D721Med (cell line): ENCODE results near the gene GID8.

Experiments
- DNase-seq: peaks from one replicate; pipeline ENCODE4 v3.0.0; 2011; ENCODE audit warnings: low spot score; ENCODE audit not compliant: insufficient read length
- FAIRE-seq: peaks from 2 replicates; lab custom pipeline; 2011; peaks lifted over from hg19 to GRCh38; lab: Jason Lieb, UNC
- TF ChIP-seq, protein P1 (sequence below): IDR thresholded peaks from 2 replicates; pipeline ENCODE4 v1.5.1; 2012; ENCODE audit warnings: mild to moderate bottlenecking, control low read depth; ENCODE audit not compliant: insufficient read depth; ENCODE audit errors: missing control alignments

The GID8 gene

DNA sequence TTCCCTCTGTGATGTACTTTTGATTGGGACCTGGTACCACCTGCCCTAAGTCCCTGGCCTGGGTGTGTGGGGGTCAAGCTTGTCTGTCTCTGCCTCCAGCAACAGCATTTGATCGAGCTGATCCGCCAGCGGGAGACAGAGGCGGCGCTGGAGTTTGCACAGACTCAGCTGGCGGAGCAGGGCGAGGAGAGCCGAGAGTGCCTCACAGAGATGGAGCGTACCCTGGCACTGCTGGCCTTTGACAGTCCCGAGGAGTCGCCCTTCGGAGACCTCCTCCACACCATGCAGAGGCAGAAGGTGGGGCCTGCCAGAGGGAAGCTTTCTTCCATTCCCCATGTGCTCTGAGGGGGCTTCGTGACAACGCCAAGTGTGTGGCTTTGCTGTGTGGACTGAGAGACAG, 5.4 kb downstream of the GID8 start:
- FAIRE-seq = no peak
- no peak for DNase-seq
- TF ChIP-seq, protein P1, sequence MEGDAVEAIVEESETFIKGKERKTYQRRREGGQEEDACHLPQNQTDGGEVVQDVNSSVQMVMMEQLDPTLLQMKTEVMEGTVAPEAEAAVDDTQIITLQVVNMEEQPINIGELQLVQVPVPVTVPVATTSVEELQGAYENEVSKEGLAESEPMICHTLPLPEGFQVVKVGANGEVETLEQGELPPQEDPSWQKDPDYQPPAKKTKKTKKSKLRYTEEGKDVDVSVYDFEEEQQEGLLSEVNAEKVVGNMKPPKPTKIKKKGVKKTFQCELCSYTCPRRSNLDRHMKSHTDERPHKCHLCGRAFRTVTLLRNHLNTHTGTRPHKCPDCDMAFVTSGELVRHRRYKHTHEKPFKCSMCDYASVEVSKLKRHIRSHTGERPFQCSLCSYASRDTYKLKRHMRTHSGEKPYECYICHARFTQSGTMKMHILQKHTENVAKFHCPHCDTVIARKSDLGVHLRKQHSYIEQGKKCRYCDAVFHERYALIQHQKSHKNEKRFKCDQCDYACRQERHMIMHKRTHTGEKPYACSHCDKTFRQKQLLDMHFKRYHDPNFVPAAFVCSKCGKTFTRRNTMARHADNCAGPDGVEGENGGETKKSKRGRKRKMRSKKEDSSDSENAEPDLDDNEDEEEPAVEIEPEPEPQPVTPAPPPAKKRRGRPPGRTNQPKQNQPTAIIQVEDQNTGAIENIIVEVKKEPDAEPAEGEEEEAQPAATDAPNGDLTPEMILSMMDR = no peak

DNA sequence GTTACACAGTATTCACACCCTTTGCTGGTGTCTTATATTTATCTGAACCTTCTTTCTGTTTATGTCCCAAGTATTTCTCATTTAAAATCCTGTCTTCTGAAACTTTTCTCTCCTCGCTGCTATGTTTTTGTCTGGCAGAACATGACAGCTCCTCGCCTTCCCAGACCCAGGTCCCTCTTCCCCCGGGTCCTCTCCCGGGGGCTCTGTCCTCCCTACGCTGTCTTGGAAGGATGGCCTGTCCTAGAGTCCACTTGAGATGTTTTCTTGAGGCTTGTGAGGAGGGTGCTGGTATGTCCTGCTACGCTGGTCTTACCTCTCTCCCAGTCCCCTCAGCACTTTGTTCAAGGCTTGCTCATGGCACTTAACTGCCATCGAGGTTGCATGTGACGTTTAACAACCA, 6.2 kb downstream of the GID8 start:
- TF ChIP-seq, protein P1 = no peak
- FAIRE-seq (no peak), DNase-seq (no peak)

DNA sequence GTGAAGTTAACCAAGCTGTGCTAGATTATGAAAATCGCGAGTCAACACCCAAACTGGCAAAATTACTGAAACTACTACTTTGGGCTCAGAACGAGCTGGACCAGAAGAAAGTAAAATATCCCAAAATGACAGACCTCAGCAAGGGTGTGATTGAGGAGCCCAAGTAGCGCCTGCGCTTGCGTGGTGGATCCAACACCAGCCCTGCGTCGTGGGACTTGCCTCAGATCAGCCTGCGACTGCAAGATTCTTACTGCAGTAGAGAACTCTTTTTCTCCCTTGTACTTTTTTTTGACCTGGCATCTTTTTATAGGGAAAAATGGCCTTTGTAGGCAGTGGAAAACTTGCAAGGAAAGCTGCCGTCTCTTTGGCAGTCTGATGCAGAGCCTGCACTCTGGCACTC, 6.8 kb downstream of the GID8 start:
- FAIRE-seq (no peak), DNase-seq (no peak)
- TF ChIP-seq, protein P1 = no peak

DNA sequence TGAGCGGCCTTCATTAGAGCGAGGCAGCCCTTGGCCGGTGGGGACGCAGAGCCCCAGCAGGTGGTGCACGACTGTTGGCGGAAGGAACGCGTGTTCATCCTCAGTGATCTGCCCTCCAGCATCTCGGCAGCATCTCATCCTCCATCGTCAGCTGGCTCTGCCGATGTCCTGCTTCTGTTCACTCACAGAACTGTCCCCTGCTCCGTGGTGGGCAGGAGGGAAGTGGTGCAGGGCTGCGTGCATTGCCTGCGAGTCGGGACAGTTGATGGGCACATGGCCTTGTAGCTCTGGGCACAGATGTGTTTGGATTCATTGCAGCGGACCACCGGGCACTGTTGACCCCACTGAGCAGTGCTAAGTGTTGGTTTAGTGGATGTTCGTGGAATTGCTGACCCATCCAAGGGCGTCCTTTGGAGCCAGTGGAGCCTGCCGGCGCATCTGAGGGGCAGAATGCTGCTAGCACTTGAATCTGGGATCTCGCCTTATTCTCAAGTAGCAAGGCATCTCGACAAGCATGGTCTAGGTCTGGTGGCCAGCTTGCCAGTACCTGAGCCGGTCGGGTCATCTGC, 7.9 kb downstream of the GID8 start:
- FAIRE-seq (no peak), DNase-seq (no peak)
- TF ChIP-seq, protein P1 = no peak

DNA sequence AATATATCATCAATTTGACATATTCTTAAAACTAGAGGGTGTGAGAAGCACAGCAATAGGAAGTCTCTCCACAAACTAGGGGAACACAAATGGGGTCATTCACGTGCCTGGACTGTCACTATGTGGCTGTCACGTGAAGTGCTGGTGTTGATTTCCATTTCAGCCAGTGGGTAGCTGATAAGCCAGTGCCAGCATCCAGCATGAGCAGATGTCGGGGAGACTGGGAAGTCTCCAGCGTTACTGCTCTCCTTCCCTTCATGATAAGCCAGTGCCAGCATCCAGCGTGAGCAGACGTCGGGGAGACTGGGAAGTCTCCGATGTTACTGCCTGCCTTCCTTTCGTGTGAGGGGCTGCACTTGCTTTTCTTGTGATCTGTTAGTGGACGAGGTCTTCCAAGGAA, 9.0 kb downstream of the GID8 start:
- TF ChIP-seq, protein P1 = no peak
- FAIRE-seq (no peak), DNase-seq (no peak)

DNA sequence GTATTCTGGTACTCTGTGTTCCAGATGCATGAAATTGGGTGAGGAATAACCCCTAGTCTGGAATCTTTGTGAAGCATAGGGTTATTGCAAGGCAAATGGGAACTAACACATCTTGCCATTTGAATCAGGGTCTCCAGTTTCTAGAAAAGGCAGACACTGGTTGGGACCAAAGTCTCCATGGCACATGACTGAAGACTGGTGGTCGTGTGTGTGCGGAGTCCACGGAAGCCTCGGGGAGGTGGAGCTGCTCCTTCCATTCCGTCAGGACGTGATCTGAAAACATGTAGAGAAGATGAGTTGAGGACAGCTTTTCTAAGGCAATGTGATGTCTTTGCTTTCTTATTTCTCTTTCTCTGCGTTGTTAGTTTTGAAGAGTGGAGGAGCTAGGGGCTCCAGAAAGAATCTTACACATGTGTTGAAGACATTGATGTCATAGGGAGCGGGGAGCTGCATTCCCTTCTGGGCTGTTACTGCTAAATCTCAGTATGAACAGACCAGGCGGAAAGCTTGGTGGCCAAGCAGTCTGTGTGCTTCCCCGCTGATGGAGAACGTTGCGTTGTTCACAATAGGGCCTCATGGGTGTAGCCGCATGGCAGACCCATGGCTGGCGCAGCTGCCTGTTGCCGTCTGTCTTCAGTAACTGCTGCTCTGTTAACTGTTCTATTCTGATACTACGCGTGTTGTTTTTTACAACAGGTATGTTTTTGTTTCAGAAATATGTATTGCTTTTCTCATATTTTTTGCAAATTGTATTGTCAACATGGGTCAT, 9.8 kb downstream of the GID8 start:
- no peak for FAIRE-seq
- DNase-seq = no peak
- TF ChIP-seq, protein P1 = no peak
